Neural cell (in vitro differentiated cells): ENCODE measurements around the gene TSPYL2.

Source experiments
- EP300 ChIP-seq: fragments of 450-650 bp; conservative IDR thresholded peaks from 2 replicates; pipeline ENCODE4 v1.6.1; 2014; ENCODE audit warnings: antibody characterized with exemption, mild to moderate bottlenecking, moderate library complexity; ENCODE audit not compliant: poor library complexity, severe bottlenecking
- EZH2 ChIP-seq: fragments of 200-600, 300-800 bp; shearing (Covaris generic), sonication (generic); IDR thresholded peaks from 2 replicates; pipeline ENCODE4 v1.6.1; 2014; ENCODE audit warnings: antibody characterized with exemption, low read length, borderline replicate concordance, mild to moderate bottlenecking; ENCODE audit not compliant: insufficient read depth, poor library complexity, severe bottlenecking
- MXI1 ChIP-seq: fragments of 450-650 bp; conservative IDR thresholded peaks from 2 replicates; pipeline ENCODE4 v1.6.1; 2014; ENCODE audit warnings: antibody characterized with exemption, mild to moderate bottlenecking; ENCODE audit not compliant: poor library complexity, severe bottlenecking
- POLR2AphosphoS5 ChIP-seq: IDR thresholded peaks from 2 replicates; pipeline ENCODE4 v1.6.1; 2012
- RAD21 ChIP-seq: fragments of 450-650 bp; conservative IDR thresholded peaks from 2 replicates; pipeline ENCODE4 v1.6.1; 2014; ENCODE audit warnings: antibody characterized with exemption, mild to moderate bottlenecking, moderate library complexity
- SMC3 ChIP-seq: fragments of 450-650 bp; conservative IDR thresholded peaks from 2 replicates; pipeline ENCODE4 v1.6.1; 2014; ENCODE audit warnings: antibody characterized with exemption, mild to moderate bottlenecking, moderate library complexity; ENCODE audit not compliant: poor library complexity
- TAF1 ChIP-seq: IDR thresholded peaks from 2 replicates; pipeline ENCODE4 v1.6.1; 2012; ENCODE audit warnings: low read depth
- TF ChIP-seq, protein P1 (sequence below): fragments of 450-650 bp; IDR thresholded peaks from 2 replicates; pipeline ENCODE4 v1.5.1; 2014; ENCODE audit warnings: antibody characterized with exemption, mild to moderate bottlenecking, moderate library complexity; ENCODE audit not compliant: poor library complexity, severe bottlenecking
- TF ChIP-seq, protein P2 (sequence below): IDR thresholded peaks from 2 replicates; pipeline ENCODE4 v1.6.1; 2012; ENCODE audit warnings: borderline replicate concordance

DNA sequence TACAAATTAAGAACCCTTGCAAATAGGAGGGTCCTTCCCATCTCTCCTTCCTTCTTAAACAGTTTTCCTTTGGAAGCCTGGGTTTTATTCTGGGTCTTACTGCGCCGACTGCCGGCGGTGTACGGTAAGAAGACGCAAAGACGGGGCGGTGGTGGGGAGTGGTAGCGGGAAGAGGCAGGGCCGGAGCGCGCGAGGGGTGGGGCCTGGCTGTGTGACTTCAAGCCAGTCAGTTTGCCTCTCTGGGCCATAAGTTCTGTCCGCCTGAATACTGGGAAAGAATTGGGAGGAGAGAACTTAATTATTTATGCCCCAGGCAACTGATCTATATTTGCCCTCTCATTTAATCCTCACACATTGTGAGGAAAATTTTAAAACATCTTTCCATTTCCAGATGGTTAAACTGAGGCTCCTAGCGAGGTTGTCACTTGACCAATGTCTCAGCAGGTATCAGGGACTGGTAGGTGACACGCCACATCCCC is 11.0 kb downstream of the TSPYL2 start:
- no peak for TF ChIP-seq EZH2
- TF ChIP-seq, protein P1, sequence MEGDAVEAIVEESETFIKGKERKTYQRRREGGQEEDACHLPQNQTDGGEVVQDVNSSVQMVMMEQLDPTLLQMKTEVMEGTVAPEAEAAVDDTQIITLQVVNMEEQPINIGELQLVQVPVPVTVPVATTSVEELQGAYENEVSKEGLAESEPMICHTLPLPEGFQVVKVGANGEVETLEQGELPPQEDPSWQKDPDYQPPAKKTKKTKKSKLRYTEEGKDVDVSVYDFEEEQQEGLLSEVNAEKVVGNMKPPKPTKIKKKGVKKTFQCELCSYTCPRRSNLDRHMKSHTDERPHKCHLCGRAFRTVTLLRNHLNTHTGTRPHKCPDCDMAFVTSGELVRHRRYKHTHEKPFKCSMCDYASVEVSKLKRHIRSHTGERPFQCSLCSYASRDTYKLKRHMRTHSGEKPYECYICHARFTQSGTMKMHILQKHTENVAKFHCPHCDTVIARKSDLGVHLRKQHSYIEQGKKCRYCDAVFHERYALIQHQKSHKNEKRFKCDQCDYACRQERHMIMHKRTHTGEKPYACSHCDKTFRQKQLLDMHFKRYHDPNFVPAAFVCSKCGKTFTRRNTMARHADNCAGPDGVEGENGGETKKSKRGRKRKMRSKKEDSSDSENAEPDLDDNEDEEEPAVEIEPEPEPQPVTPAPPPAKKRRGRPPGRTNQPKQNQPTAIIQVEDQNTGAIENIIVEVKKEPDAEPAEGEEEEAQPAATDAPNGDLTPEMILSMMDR = peak; percentile 63
- no peak for TF ChIP-seq POLR2AphosphoS5
- no peak for TF ChIP-seq MXI1
- peak; percentile 62 for TF ChIP-seq RAD21
- TF ChIP-seq EP300 = no peak
- peak; percentile 57 for TF ChIP-seq SMC3
- TF ChIP-seq, protein P2, sequence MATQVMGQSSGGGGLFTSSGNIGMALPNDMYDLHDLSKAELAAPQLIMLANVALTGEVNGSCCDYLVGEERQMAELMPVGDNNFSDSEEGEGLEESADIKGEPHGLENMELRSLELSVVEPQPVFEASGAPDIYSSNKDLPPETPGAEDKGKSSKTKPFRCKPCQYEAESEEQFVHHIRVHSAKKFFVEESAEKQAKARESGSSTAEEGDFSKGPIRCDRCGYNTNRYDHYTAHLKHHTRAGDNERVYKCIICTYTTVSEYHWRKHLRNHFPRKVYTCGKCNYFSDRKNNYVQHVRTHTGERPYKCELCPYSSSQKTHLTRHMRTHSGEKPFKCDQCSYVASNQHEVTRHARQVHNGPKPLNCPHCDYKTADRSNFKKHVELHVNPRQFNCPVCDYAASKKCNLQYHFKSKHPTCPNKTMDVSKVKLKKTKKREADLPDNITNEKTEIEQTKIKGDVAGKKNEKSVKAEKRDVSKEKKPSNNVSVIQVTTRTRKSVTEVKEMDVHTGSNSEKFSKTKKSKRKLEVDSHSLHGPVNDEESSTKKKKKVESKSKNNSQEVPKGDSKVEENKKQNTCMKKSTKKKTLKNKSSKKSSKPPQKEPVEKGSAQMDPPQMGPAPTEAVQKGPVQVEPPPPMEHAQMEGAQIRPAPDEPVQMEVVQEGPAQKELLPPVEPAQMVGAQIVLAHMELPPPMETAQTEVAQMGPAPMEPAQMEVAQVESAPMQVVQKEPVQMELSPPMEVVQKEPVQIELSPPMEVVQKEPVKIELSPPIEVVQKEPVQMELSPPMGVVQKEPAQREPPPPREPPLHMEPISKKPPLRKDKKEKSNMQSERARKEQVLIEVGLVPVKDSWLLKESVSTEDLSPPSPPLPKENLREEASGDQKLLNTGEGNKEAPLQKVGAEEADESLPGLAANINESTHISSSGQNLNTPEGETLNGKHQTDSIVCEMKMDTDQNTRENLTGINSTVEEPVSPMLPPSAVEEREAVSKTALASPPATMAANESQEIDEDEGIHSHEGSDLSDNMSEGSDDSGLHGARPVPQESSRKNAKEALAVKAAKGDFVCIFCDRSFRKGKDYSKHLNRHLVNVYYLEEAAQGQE = no peak
- TF ChIP-seq TAF1 = no peak
